ENCODE data around the gene SRC. TPM values are rescaled to one million over a fixed set of nuclear protein-coding genes. Genes with fewer than 3 reads are reported as not detected.

SRC gene
- total RNA-seq, result 10 to 100 TPM; 21.8 to 30.9 (median 25.1) TPM

DNA sequence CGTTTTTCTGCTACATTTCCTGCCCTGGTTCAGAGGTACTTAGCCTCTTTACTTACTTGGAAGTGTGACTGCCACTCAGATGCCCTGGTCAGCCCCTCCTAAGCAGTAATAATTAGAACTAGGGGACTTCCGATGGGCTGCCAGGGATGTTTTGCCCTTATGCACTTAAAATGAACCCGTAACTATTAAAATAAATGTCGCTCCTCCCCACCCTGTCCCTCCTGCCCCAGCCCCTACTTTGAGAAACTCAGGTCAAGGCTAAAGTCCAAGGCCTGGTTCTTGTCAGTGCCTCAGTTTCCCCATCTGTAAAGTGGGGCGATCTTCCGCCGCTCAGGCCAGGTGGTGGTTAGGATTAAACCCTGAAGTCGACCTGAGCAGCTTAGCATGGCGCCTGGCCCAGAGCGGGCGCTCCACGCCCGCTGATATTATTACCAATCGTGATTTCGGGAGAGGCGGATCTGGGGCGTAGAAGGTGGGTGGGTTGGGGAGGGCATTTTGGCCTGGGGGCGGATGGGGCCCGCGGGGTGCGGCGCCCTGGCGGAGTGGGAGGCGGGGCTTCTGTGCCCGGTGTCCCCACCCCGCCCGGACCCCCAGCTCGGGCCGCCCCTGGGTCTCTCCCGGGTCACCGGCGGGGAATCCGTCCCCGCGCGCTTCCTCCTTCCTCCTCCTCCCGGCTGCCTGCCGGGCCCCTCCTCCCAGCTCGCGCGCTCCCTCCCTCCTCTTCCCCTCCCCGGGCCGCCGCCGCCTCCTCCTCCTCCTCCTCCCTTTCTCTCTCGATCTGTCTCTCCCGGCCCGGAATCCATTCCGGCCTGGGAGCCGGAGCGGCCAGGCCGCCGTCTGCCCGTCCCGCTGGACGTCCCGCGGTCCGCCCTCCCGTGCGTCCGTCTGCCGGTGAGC is at the start of gene SRC:
SRC (plus strand) TSS at position 802 of the 897 bp plus-strand sequence. CDS start 38,014 bp downstream, outside the sequence.
- intact Hi-C loops (cut with DNase I; ENCODE audit: low total_unique reads), result no loop called here
- peak in 1 of 2 donors; percentile 12 for TF ChIP-seq POLR2A (IDR thresholded peaks at IDR 0.05)
- TF ChIP-seq, protein P1, sequence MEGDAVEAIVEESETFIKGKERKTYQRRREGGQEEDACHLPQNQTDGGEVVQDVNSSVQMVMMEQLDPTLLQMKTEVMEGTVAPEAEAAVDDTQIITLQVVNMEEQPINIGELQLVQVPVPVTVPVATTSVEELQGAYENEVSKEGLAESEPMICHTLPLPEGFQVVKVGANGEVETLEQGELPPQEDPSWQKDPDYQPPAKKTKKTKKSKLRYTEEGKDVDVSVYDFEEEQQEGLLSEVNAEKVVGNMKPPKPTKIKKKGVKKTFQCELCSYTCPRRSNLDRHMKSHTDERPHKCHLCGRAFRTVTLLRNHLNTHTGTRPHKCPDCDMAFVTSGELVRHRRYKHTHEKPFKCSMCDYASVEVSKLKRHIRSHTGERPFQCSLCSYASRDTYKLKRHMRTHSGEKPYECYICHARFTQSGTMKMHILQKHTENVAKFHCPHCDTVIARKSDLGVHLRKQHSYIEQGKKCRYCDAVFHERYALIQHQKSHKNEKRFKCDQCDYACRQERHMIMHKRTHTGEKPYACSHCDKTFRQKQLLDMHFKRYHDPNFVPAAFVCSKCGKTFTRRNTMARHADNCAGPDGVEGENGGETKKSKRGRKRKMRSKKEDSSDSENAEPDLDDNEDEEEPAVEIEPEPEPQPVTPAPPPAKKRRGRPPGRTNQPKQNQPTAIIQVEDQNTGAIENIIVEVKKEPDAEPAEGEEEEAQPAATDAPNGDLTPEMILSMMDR (IDR thresholded peaks at IDR 0.05), result no peak
- peak within 1 kb of the TSS; percentile 34 for H3K4me3 ChIP-seq (ENCODE audit: low read depth, poor library complexity, severe bottlenecking)
- peak; percentile 75 to 97 for DNase-seq (ENCODE audit: low spot score in 2 of 2)
- WGBS, 2 donors, result 4% methylated on average over 59 to 63 of the region's 63 CpGs

DNA sequence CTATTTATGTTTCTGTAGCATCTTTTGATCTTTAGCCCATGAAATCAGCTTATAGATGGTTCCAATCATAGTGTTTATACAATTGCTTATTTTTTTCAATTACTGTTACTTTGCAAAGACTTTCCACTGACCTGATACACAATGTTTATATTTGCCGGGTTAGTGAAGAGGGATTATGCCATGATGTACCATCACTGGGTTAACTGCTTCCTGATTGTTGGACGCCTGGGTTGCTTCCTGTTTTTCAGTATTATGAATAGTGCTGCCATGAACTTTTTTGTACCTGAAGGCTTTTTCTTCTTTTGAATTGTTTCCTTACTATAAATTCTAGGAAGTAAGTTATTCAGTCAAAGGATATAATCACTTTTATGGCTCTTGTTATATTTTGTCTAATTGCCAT is 49.6 kb upstream of the SRC start:
- TF ChIP-seq POLR2A (IDR thresholded peaks at IDR 0.05), result no peak
- TF ChIP-seq, protein P1 (IDR thresholded peaks at IDR 0.05), result no peak
- intact Hi-C loops (cut with DNase I; ENCODE audit: low total_unique reads), result no loop called here
- 29 to 43% methylated on average over 2 of the region's 2 CpGs for WGBS, 2 donors
- H3K4me3 ChIP-seq (ENCODE audit: low read depth, poor library complexity, severe bottlenecking), result no peak overlapping the region
- DNase-seq (ENCODE audit: low spot score in 2 of 2), result no peak

DNA sequence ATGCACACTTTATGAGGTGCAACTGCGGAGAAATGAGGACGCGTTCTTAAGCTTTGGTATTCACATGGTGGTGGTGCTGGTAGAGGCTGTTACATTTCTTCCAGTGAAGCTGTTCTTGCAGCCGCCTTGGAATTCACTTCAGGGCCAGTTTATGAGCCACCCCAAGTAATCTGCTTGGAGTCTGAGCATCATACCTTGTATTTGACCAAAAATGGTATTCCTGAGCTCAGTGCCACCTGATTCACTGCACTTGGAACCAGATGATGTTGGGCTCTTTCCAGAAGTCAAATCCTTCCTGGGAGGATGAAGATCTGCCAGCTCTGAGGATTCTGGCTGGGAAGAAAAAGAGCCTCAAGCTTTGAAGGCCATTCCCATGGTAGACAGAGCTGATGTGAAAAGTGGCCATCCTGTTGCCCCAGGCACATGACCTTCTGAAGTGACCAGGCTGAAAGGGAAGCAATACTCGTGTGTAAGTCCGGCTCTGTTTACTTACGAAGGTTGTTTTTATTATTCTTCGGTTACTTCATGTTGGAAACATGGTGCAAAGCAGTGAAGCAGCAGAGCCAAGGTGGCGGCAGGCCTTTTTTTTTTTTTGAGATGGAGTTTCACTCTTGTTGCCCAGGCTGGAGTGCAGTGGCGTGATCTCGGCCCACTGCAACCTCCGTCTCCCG is 48.7 kb upstream of the SRC start:
- H3K4me3 ChIP-seq (ENCODE audit: low read depth, poor library complexity, severe bottlenecking), result no peak overlapping the region
- intact Hi-C loops (cut with DNase I; ENCODE audit: low total_unique reads), result no loop called here
- no peak for DNase-seq (ENCODE audit: low spot score in 2 of 2)
- no peak for TF ChIP-seq POLR2A (IDR thresholded peaks at IDR 0.05)
- TF ChIP-seq, protein P1 (IDR thresholded peaks at IDR 0.05), result no peak
- whole genome bisulfite sequencing, 2 donors, result 70 to 71% methylated on average over 13 of the region's 13 CpGs

DNA sequence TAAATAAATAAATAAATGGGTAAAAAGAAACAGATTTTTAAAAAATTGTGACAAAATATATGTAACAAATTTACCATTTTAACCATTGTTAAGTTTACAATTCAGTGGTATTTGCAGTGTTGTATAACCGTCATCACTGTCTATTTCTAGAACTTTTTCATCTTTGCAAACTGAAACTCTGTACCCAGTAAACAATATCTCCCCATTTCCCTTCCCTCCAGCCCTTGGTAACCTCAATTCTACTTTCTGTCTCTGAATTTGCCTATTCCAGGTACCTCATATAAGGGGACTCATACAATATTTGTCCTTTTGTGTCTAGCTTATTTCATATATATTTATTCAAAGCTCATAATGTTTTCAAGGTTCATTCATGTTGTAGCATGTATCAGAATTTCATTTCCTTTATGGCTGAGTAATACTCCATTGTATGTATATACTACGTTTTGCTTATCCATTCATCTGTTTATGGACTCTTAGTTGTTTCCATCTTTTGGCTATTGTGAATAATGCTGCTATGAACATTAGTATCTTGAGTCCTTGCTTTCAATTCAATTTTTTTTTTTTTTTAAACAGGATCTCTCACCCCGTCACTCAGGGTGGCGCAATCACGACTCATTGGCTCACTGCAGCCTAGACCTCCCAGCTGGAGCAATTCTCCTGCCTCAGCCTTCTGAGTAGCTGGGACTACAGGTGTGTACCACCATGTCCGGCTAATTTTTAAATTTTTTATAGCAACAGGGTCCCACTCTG is 47.6 kb upstream of the SRC start:
- no peak for TF ChIP-seq POLR2A (IDR thresholded peaks at IDR 0.05)
- TF ChIP-seq, protein P1 (IDR thresholded peaks at IDR 0.05), result no peak
- no peak for DNase-seq (ENCODE audit: low spot score in 2 of 2)
- no peak overlapping the region for H3K4me3 ChIP-seq (ENCODE audit: low read depth, poor library complexity, severe bottlenecking)
- intact Hi-C loops (cut with DNase I; ENCODE audit: low total_unique reads), result no loop called here
- WGBS, 2 donors, result 79 to 89% methylated on average over 6 of the region's 6 CpGs

DNA sequence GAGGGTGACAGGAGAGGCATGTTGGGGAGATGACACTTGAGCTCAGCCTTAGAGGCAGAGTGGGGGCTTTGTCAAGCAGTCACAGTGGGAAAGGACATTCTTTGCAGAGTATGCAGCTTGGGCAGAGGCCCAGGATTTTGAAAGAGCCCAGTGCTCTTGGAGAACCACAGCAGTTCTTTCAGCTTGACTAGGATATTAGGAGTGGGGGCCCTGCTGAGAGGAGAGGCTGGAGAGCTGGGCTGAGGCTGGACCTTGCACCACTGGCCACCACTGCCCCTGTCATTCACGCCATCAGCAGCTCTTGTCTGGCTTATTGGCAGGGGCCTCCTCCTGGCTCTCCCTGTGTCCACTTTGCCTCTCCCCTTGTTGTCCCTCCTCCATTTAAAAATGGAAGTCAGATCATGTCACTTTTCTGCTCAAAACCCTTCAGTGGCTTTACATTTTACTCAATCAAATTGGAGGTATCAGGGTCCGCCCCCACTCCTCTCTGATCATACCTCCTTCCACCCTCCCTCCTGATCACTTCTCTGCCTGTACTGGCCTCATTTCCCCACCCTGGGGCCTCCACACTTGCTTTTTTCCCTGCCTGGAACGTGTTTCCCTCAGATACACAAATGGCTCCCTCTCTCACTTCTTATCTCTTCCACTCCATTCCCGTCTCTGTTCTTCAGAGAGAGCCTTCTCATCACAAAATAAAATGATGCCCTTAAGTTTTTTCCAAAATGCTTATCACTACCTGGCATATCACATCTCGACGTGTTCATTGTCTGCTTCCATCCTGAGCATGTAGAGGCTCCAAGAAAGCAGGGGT is 46.0 kb upstream of the SRC start:
- no peak for DNase-seq (ENCODE audit: low spot score in 2 of 2)
- WGBS, 2 donors, result 91% methylated on average over 6 of the region's 6 CpGs
- intact Hi-C loops (cut with DNase I; ENCODE audit: low total_unique reads), result no loop called here
- TF ChIP-seq, protein P1 (IDR thresholded peaks at IDR 0.05), result no peak
- TF ChIP-seq POLR2A (IDR thresholded peaks at IDR 0.05), result no peak
- no peak overlapping the region for H3K4me3 ChIP-seq (ENCODE audit: low read depth, poor library complexity, severe bottlenecking)

Measured in lower leg skin (tissue), 4 donors.